GM10248 (cell line): ENCODE data around the gene ZMIZ1.

ENCODE experiments used
- CTCF ChIA-PET: fragments of 300-600 bp; sonication (Branson Sonifier 250); formaldehyde crosslinking; extraction: SDS; loops from one replicate; lab custom pipeline; 2021; ENCODE audit warnings: antibody characterized with exemption; lab: Yijun Ruan, JAX
- POLR2A ChIA-PET: fragments of 350-650 bp; sonication (Branson Sonifier 250); formaldehyde crosslinking; extraction: SDS; loops from one replicate; lab custom pipeline; 2020; ENCODE audit warnings: antibody characterized with exemption; lab: Yijun Ruan, JAX
- DNase-seq: peaks from one replicate; pipeline ENCODE4 v3.0.0; 2012; ENCODE audit errors: extremely low spot score
- TF ChIP-seq, protein P1 (sequence below): IDR thresholded peaks from 2 replicates; pipeline ENCODE4 v1.5.1; 2012; ENCODE audit warnings: mild to moderate bottlenecking, low read depth; ENCODE audit errors: extremely low read depth, missing control alignments, control extremely low read depth

ZMIZ1 gene

DNA sequence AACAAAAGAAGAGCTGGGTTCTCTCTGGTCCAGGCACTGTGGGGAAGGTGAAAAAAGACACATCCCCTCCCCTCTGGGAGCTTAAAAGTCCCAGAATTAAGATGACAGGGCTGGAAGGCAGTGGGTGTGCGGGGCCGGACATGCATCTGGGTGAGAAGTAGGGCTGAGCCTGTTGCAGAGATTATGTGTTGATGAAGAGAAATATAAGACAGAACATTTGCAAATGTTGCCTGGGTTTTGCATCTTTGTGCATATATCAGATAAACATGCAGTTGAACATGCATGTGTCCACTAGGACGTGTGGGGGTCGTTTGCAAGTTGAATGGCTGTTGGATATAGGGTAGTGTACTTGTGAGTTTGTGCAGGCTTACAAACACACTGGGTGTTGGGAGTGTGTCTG is 184.2 kb downstream of the ZMIZ1 start:
- ChIA-PET POLR2A (interaction anchor here (0.6 to 0.9 kb wide), 2 partner anchors 11 to 14 kb away, joined by 3 read pairs; no protein-coding TSS in a partner anchor), CTCF (interaction anchor here (1.9 kb wide), 1 partner anchor 14 kb away, joined by 5 read pairs; no protein-coding TSS in a partner anchor)

DNA sequence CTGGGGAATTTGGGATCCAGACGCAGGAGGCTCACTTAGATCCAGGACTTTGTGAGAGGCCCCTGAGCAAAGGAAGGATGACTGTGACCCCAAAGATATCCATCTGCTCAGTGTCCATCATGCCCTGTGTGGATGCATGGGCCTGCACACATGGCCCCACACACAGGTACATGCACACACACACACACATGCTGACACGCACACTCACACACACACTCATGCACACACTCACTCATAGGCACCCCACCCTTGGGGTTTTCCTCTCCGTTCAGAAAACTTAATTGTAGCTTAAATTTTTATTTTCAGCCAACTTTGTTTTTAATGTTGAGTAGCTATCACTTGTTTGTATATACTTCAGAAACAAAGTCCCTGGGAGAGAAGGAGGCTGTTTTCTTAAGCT is 184.9 kb downstream of the ZMIZ1 start:
- ChIA-PET POLR2A (no interaction called here), CTCF (interaction anchor here (2.5 kb wide), 1 partner anchor 14 kb away, joined by 6 read pairs; no protein-coding TSS in a partner anchor)
- TF ChIP-seq, protein P1, sequence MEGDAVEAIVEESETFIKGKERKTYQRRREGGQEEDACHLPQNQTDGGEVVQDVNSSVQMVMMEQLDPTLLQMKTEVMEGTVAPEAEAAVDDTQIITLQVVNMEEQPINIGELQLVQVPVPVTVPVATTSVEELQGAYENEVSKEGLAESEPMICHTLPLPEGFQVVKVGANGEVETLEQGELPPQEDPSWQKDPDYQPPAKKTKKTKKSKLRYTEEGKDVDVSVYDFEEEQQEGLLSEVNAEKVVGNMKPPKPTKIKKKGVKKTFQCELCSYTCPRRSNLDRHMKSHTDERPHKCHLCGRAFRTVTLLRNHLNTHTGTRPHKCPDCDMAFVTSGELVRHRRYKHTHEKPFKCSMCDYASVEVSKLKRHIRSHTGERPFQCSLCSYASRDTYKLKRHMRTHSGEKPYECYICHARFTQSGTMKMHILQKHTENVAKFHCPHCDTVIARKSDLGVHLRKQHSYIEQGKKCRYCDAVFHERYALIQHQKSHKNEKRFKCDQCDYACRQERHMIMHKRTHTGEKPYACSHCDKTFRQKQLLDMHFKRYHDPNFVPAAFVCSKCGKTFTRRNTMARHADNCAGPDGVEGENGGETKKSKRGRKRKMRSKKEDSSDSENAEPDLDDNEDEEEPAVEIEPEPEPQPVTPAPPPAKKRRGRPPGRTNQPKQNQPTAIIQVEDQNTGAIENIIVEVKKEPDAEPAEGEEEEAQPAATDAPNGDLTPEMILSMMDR = no peak
- DNase-seq = no peak

More for the DNA sequence above, 184.2 kb downstream of the ZMIZ1 start:
- TF ChIP-seq, protein P1 = no peak
- no peak for DNase-seq

DNA sequence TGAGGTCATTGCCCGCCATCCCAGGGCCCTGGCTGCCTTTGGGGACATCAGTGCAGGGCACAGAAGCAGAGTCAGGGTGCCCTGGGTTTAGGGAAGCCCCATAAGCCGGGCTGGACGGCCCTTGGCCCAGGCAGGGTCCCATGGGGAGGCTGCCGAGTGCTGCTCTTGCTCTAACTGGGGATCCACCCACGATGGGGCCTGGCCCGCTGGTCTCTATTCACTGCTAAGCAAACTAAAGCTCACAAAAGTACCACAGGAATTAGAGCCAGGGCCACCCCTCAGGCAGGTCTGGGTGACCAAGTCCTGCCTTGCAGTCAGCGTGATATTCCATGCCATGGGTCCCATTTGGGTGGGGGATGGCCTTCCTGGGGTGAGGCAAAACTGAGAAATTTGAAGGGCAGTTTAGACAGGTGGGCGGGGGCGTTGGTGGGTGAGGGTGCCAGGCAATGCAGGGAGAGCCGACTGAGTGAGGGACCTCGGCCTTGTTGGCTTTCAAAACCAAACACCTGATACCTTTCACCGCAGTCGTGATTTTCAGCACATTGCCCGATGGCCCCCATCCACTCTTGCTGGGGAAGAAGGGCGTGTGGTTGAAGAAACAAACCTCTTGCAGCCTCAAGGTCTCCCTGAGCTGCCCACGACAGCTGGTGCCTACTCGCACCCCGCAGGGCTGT is 185.7 kb downstream of the ZMIZ1 start:
- DNase-seq = peak; percentile 49
- CTCF ChIA-PET = interaction anchor here (1.2 to 2.5 kb wide), 3 partner anchors 10 to 13 kb away, joined by 3 to 6 read pairs (median 4); no protein-coding TSS in a partner anchor
- POLR2A ChIA-PET = no interaction called here
- TF ChIP-seq, protein P1 = no peak

DNA sequence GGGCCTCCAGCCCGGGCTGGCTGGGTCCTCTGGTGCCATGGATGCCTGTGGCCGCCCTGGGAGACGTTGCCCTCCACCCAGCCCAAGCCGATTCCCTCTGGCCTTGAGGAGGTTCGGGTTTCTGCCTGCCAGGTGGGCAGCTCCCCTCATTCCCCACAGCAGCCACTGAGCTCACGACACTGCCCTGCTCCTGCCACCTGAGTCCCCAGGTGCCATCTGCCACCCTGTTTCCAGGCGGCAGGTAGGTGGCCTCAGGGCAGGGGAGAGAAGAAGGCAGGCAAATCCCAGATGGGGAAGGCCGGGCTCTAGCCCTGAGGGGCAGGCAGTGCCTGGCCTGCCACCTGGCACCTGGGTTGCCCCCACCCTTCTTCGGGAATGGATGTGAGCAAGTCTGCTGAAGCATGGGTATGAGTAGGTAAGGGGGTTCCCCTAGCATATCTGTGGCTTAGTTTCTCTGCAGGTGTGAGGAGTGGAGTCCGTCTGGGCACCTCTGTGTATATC is 186.3 kb downstream of the ZMIZ1 start:
- TF ChIP-seq, protein P1 = no peak
- ChIA-PET POLR2A (no interaction called here), CTCF (interaction anchor here (1.2 to 2.5 kb wide), 3 partner anchors 9 to 13 kb away, joined by 3 to 6 read pairs (median 4); no protein-coding TSS in a partner anchor)
- DNase-seq = no peak

DNA sequence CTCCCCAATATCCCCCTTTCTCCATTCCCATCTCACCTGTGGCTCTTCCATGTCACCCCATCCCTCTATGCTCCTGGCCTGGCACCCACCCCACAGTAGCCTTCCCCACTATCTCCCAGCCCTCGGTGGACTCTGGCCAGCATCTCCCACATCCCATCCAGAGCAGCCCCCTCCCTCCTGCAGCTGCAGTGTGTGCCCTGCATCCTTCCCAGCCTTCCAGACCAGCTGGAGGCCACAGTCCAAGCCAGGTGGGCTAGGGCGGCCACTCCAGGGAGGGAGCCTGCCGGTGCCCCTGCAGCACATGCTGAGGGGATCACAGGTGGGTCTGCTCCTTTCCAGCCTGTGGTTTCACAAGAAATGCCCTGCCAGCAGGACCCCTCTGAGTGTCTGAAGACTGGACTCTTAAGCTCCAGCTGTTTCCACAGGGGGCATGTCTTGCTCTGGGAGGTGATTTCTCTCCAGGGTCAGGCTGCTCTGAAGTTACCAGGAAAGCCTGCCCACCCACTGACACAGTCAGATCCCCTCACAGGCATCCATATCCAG is 187.6 kb downstream of the ZMIZ1 start:
- no peak for DNase-seq

DNA sequence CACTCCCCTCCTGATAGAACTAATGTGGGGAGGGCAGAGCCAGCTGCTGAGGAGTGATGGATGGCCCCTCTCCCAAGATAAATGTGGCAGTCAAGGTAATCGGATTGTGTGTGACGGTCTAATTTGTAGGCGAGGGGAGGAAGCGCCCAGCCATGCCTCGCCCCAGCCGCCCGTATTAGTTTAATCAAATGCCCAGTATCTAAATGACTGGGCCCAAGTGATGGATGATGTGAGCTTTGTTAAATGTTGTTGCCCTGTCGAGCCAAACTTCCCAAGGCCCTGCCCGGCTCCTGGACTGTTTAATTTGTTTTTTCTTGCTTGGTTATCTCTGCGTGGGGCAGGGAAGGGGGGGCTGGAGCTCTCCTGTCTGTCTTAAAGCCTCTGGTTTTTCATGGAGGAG is 190.1 kb downstream of the ZMIZ1 start:
- ChIA-PET CTCF (interaction anchor here (2.5 kb wide), 1 partner anchor 11 kb away, joined by 11 read pairs; no protein-coding TSS in a partner anchor), POLR2A (no interaction called here)
- TF ChIP-seq, protein P1 = no peak
- no peak for DNase-seq

More for the DNA sequence above, 187.6 kb downstream of the ZMIZ1 start:
- POLR2A ChIA-PET = interaction anchor here (0.6 kb wide), 1 partner anchor 18 kb away, joined by 3 read pairs; no protein-coding TSS in a partner anchor
- TF ChIP-seq, protein P1 = no peak
- CTCF ChIA-PET = interaction anchor here (0.9 to 2.5 kb wide), 6 partner anchors 8 to 60 kb away, joined by 3 to 11 read pairs (median 3); no protein-coding TSS in a partner anchor
